Measurements from ENCODE around the gene TYMP.

GRCh38 chr22:50551160-50551752, 21.4 kb upstream of the TYMP start:
- TF ChIP-seq CTCF (IDR thresholded peaks at IDR 0.05; ENCODE audit: insufficient read depth, low read length, poor library complexity, severe bottlenecking): no peak
- TF ChIP-seq EZH2phosphoT487 (conservative IDR thresholded peaks at IDR 0.05; ENCODE audit: low read length): no peak
